HG03159 (cell line): ENCODE results near the gene KPNA2.
"Not testable (repeated sequence)": the region's sequence is repeated elsewhere in the genome, so short reads cannot be mapped to it uniquely, and the experiment has no call there.

Source experiments
- ATAC-seq: cut with Tn5 transposase; IDR thresholded peaks from one replicate; pipeline ENCODE4 v1.9.1; 2021; ENCODE audit warnings: mild to moderate bottlenecking, moderate library complexity; ENCODE audit not compliant: unreplicated experiment

KPNA2 gene

DNA sequence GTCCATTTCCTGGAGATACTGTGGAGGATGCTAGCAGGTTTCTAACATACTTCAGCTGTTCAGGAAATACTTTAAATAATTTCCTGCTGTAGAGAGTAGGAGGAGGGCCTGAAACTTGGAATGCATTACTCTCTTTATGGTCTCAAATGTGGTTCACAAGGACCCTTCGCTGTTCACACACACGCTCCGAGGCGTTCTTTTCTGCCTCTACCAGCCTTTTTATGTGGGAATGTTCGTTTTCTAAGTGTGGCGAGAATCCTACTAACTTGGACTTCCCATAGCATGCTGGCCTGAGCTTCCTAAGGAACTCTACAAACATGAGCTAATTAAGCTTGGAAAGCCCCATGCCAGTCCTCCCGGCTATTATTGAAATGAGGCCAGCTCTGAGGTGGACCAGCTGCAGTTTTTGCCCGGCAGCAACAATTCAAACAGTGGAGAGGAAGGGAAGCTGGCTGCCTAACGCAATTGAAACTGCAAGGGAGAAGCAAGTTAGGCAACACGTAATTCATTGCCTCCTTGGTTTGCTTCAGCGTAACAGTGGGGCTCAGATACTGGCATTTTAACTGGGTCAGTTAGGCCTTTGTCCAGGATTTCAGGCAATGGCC, 18.9 kb downstream of the KPNA2 start:
- ATAC-seq, result no peak

DNA sequence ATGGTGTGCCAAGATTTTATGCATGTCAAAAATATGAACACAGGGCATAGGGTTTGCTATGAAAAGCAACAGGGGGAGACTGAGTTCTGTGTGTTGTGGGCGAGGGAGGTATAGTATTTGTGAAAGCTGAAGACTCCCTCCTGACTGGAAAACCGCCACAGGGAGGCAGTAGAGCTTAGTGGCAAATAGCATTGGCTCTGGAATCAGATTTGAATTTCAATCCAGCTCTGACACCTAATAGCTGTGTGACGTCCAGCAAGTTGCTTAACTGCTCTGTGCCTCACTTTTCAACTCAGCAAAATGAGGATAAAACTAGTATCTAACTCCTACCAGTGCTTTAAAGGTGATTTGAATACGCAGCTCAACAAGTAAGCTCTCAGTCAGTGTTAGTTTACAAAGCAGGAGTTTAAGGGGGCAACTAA, 22.0 kb downstream of the KPNA2 start:
- ATAC-seq, result no peak

DNA sequence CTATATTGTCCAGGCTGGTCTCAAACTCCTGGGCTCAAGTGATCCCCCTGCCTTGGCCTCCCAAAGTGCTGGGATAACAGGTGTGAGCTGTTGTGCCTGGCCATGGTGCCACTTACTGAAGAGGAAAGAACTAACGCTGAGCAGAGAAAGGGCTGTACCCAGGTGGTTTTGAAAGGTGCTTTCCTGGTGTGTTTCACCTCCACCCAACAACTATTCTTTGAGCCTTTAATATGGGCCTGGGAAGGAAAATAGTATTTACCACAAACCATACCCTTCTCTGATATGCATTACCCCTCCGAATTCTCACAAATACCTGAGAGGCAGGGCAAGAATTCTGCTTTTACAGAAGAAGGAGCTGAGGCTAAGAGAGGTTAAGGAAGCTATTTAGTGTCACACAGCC, 24.8 kb downstream of the KPNA2 start:
- no peak for ATAC-seq

DNA sequence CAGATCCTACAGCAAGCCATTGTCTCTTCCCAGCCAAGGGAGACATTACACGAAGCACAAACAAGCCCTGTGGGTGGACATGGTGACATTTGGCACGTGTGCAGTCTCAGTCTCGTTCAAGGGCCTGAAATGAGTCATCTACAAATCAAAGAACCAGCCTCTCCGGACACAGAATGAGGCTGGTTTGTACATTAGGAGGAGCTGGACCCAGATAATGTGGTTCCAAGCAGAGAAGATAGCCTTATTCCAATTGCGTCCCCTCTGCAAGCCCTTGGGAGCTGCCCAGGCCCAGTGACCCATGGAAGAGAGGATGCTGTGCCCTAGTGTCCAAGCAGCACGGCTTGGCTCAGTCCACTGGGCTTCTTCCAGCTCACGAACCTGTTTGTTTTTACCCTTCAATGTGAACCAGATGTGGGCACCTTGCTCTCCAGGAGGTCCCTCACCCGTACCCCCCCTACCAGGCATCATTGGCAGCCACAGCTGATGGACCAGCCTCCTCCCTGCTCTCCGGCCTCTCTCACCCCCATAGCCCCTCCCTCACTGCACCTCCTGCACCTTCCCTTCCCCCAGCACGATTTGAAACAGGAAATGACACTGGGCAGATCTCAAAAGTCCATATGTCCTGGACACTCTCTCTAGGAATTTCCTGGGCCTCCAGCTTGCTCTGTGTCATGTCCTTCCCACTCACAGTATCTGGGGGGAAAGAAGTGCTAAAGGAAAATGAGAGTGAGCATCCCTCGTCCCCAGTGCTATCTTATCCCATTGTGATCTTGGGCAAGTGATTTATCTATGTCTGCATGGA, 26.2 kb downstream of the KPNA2 start:
- no peak for ATAC-seq

DNA sequence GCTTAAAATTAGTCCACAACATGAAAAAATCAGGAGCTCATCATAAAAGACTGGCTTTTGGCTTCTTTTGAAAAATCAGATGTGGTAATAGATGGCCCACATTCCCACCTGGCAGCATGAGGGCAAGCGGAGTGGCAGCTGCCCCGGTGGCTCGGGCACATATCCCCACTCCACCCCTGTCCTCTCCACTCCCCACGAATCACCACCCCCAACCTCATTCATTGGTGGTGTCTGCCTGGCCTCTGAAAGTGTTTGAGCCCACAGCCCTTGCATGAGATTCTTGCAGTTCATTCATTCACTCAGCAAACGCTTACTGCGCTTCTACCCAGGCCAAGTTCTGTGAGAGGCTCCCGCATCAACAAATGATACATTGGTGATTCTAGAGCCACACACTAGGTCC, 29.8 kb downstream of the KPNA2 start:
- ATAC-seq, result not testable (repeated sequence)

DNA sequence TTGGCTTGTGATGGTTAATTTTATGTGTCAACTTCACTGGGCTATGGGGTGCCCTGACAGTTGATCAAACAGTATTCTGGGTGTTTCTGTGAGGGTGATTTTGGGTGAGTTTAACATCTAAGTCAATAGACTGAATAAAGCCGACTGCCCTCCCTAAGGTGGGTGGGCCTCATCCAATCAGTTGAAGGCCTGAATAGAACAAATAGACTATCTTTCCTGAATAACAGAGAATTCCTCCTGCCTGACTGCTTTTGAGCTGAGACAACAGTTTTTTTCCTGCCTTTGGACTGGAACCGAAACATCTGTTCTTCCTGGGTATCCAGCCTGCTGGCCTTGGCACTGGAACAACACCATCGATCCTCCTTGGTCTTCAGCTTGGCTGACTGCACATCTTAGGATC, 33.0 kb downstream of the KPNA2 start:
- ATAC-seq, result not testable (repeated sequence)

DNA sequence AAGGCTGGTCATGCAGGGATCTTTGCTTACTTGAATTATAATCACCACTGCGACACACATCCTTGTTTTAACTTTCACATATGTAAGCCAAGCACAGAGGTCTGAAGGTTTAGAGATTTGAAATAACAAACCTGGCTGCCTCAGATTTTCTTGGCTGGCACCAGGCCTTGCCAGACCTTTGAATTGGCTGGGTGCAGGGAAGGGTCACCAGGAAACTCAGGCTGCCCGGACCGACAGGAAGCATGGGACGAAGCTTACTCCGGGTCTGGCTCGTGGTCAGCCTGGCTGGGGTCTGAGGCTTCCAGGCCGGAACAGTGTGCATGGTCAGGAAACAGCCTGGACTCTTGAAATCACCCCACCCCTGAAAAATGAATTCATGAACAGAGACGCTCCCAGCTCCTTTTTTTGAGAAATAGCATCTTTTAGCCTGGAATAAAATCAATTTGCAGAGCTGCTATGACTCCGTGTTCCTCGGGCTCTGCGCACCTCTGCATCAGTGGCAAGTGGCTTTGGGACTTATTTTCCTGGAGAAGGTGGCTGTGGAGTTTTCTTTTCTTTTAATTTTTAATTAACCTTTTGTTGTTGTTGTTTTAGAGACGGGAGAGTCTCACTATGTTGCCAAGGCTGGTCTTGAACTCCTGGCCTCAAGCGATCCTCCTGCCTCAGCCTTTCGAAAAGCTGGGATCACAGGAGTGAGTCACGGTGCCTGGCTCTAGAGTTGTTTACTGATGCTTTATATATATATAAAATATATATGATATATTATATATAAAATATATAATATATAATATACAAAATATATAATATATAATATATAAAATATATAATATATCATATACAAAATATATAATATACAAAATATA, 35.3 kb downstream of the KPNA2 start:
- not testable (repeated sequence) for ATAC-seq

DNA sequence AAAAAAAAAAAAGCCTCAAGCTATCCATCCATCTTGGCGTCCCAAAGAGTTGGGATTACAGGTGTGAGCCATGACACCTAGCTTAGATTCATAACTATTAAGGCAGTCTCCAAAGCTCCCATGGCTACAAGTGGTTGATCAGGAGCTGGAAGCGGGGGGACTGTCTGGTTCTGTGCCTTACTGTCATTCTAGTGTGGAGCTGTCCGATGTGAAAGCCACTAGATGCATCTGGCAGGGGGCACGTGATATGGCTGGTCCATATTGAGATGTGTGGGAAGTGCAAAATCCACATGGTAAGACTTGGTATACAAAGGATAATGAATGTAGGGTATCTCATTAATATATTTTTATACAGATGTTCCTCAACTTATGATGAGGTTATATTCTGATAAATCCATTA, 38.7 kb downstream of the KPNA2 start:
- no peak for ATAC-seq

DNA sequence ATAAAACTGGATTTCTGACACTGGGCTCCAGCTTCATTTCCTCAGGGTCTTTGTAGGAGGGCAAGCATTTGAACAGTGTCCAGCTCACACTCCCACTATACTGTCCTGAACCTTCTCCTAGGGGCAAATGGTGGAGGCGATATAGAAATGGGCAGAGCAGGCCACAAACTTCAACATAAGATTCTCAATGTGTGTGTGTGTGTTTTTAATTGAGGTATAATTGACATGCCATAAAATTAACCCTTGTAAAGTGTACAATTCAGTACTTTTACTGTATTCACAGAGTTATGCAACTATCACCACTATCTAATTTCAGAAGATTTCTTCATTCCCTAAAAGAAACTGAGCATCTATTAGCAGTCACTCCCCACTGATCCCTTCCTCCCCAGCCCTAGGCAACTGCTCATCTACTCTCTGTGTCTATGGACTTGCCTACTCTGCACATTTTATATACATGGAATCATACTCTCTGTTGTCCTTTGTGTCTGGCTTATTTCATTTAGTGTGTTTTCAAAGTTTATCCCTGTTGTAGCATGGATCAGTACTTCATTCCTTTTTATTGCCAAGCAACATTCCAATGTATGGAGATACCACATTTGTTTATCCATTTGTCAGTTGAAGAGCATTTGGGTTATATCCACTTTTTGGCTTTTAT, 40.5 kb downstream of the KPNA2 start:
- ATAC-seq, result not testable (repeated sequence)

DNA sequence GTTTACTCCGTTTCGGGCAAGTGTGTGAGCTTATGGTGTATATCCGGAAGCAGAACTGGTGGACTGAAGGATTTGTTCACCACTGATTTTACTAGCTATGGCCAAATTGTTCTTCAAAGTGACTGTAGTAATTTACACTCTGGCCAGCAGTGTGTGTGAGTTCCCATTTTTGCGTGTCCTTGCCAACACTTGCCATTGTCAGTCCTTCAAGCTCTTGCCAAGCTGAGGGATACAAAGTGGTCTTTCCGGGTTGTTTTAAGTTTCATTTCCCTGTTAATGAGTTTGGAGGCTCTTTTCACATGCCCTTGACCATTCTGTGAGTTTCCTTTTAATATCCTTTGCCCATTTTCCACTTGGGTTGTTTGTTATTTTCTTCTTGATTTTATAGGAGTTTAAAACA, 42.0 kb downstream of the KPNA2 start:
- ATAC-seq, result not testable (repeated sequence)

DNA sequence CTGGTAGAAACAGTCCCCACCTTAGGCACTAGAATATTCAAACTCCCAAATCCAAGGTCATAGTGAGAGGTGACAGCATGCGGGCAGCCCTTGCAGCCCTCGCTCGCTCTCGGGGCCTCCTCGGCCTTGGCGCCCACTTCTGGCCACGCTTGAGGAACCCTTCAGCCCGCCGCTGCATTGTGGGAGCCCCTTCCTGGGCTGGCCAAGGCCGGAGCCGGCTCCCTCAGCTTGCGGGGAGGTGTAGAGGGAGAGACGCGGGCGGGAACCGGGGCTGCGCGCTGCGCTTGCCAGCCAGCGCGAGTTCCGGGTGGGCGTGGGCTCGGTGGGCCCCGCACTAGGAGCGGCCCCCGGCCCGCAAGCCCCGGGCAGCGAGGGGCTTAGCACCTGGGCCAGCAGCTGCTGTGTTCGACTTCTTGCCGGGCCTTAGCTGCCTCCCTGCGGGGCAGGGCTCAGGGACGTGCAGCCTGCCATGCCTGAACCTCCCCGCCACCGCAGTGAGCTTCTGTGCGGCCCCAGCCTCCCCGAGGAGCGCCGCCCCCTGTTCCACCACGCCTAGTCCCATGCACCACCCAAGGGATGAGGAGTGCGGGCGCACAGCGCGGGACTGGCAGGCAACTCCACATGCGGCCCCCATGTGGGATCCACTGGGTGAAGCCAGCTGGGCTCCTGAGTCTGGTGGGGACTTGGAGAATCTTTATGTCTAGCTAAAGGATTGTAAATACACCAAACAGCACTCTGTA, 45.0 kb downstream of the KPNA2 start:
- no peak for ATAC-seq

DNA sequence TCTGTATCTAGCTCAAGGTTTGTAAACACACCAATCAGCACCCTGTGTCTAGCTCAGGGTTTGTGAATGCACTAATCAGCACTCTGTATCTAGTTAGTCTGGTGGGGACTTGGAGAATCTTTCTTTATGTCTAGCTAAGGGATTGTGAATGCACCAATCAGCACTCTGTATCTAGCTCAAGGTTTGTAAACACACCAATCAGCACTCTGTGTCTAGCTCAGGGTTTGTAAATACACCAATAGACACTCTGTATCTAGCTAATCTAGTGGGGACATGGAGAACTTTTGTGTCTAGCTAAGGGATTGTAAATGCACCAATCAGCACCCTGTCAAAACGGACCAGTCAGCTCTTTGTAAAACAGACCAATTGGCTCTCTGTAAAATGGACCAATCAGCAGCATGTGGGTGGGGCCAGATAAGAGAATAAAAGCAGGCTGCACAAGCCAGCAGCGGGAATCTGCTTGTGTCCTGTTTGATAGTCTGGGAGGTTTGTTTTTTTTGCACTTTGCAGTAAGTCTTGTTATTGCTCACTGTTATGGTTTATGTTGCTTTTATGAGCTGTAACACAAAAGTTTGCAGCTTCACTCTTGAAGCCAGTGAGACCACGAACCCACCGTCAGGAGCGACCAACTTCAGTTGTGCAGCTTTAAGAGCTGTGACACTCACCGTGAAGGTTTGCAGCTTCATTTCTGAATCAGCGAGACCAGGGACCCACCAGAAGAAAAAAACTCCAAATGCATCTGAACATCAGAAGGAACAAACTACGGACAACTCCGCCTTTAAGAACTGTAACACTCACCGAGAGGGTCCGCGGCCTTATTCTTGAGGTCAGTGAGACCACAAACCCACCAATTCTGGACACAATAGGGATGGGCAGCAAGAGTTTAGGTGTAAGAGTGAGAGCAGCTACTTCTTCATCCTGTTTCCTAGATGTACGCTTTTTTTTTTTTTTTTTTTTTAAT, 46.0 kb downstream of the KPNA2 start:
- ATAC-seq, result not testable (repeated sequence)

DNA sequence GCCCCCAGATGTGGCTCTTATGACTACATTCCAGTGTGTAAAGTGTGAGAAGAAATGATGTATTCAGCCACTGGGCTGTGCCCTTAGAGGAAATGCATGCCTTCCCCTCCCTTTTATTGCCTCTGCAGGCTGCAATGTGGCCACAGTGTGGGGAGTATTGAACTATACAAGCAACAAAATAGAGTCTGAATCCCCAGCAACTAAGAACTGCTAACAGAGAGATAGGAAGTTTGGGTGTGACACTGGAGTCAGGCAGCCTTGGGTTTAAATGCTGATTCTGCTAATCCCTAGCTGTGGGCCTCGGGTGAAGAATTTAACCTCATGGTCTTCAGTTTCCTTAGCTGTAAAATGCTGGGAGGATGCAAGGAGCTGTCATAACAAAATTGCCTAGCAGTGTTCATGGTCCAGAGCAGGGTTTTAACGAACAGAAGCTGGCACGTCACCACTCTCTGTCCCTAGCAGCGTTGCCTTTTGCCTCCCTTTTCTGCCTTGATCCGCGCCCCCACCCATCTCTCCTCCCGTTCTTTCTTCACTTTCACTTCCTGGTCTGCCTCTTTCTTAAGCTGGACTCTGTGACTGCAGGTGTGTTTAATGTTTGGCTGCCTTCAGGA, 50.3 kb downstream of the KPNA2 start:
- no peak for ATAC-seq

DNA sequence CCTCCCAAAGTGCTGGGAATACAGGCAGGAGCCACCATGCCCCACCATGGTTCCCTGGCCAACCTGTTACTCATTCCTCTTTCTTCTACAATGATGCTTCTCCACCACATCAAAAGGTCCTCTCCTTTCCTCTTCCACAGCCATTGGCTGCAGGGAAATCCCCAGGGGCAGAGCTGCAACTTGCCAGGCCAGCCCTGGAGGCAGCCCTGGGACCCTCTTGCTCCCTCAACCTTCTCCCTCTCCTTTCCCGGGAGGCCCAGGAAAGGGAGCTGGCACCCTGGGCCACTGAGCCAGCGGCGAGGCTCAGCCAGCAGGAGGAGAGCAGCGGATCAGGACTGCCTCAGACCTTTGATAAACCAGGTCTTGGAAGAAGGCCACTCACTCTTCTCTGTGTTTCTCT, 51.1 kb downstream of the KPNA2 start:
- not testable (repeated sequence) for ATAC-seq

DNA sequence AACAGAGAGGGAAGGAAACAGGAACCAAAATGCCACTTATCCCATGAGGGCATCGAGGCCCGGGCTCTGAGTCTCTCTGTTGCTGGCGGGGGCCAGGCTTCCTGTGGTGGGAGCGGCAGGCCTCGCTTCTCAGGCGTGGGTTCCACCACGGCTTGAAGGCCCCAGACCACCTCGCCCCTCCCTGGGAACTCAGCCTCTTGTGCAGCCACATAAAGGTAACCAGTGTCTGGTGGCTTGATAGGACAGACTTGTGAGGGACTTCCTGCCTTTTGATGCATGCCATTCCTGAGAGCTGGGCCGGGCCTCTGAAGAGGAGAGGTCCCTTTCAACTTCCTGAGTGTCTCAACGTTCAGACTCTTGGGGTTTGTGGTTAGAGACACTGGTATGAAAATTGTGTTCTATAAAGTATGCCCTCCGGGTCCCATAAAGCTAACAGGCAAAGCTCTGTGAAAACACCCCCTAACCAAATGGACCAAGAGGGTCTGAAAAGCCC, 51.6 kb downstream of the KPNA2 start:
- ATAC-seq, result not testable (repeated sequence)

DNA sequence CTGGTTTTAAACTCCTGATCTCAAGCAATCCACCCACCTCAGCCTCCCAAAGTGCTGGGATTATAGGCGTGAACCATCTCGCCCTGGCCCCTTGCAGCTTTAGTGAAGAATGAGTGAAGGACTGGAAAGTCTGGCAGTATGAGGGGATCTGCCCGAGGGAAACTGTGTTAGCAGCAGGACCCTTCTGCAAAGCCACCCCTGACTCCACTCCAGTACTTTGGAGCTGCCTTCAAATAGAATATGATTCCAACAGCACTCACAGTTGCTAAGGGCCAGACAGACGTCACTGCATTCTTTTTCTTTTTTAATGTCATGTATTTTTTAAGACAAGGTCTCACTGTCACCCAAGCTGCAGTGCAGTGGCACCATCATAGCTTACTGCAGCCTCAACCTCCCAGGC, 52.3 kb downstream of the KPNA2 start:
- ATAC-seq, result no peak

DNA sequence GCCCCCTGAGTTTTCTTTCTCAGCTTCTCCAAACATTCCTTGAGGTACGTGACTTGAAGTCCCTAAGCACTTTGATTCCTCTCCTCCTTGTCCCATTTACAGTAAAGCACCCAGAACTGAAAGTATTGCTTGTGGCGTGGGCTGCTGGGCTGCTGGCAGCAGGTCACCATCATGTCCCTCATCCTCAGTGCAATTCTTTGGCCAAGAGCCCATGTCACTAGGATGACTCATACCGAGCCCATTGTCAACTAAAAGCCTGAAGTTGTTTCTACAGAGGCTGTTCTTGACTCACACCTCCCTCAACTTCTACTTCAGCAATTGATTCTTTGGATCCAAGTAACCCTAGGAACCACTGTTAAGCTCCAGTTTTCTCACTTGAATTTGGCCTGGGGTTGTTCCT, 54.3 kb downstream of the KPNA2 start:
- ATAC-seq, result no peak

DNA sequence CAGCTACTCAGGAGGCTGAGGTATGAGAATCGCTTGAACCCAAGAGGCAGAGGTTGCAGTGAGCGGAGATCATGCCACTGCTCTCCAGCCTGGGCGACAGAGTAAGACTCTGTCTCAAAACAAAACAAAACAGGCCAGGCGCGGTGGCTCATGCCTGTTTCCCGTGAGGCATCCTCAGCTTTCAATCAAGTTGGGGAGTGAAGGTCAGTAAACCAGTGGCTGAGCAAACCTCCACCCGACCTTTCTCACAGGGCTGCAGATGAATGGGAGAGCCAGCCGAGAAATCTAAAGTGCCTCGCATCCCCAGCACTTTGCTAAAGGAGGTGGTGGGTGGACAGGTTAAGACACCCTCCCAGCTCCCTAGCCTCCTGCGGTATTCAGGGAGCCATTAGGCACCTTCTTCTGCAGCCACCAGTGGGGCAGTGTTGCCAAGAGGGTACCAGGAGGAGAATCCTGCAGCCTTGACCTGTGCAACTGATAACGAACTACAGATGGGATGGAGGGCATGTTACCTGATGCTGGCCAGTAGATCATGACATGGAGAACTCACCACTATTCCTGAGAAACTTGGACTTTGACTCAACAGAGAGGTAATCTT, 59.0 kb downstream of the KPNA2 start:
- no peak for ATAC-seq
